CD14-positive monocyte (primary cell): ENCODE results near the gene CCNQ. TPM values are rescaled to one million over a fixed set of nuclear protein-coding genes. Genes with fewer than 3 reads are reported as not detected.

ENCODE experiments used
- DNase-seq, 3 donors: peaks; one replicate each; pipeline ENCODE4 v3.0.0-alpha.2; 2011 to 2022
- H2AFZ ChIP-seq: 2 replicates; pipeline ENCODE4 v1.6.0; 2012; ENCODE audit warnings: mild to moderate bottlenecking, low read depth, low read length, inconsistent platforms; ENCODE audit not compliant: insufficient read depth, poor library complexity, severe bottlenecking
- H3K27ac ChIP-seq, 2 donors: 1 replicate in 1 of 2; 2 replicates in 1 of 2; pipeline ENCODE4 v1.5.1; 2012 to 2013; ENCODE audit warnings: low read length in 2 of 2, control low read depth in 1 of 2, inconsistent platforms in 1 of 2, low read depth in 1 of 2, mild to moderate bottlenecking in 1 of 2
- H3K27me3 ChIP-seq, 2 donors: one replicate each; pipeline versions ENCODE4 v1.6.0 to v1.6.1; 2011 to 2013; ENCODE audit warnings: low read length in 2 of 2; ENCODE audit not compliant: control insufficient read depth in 2 of 2, insufficient read depth in 2 of 2
- H3K36me3 ChIP-seq, 2 donors: replicated peaks in 1 of 2; 1 replicate in 1 of 2; 2 replicates in 1 of 2; pipeline versions ENCODE4 v1.5.1 to v1.6.1; 2012 to 2013; ENCODE audit warnings: low read length in 2 of 2, control low read depth in 1 of 2, inconsistent platforms in 1 of 2, mild to moderate bottlenecking in 1 of 2; ENCODE audit not compliant: insufficient read depth in 2 of 2, control insufficient read depth in 1 of 2
- H3K4me1 ChIP-seq, 2 donors: 1 replicate in 1 of 2; 2 replicates in 1 of 2; pipeline versions ENCODE4 v1.5.1 to v1.6.1; 2012 to 2013; ENCODE audit warnings: low read length in 2 of 2, control low read depth in 1 of 2, inconsistent platforms in 1 of 2, mild to moderate bottlenecking in 1 of 2, moderate library complexity in 1 of 2; ENCODE audit not compliant: insufficient read depth in 2 of 2, control insufficient read depth in 1 of 2
- H3K4me2 ChIP-seq: replicated peaks from 2 replicates; pipeline ENCODE3; 2012; ENCODE audit warnings: low read length, moderate library complexity, mild to moderate bottlenecking; ENCODE audit not compliant: poor library complexity, severe bottlenecking; ENCODE audit errors: extremely low read depth
- H3K4me3 ChIP-seq, 3 experiments: fragments of 200-600 bp in 1 of 3; sonication (generic) in 1 of 3; replicated peaks in 1 of 3; 1 replicate in 2 of 3; 2 replicates in 1 of 3; pipeline ENCODE4 v1.5.1; 2011 to 2013; ENCODE audit warnings: low read length in 3 of 3, mild to moderate bottlenecking in 3 of 3, control low read depth in 2 of 3, low read depth in 2 of 3, inconsistent platforms in 1 of 3, moderate library complexity in 1 of 3
- H3K79me2 ChIP-seq: 2 replicates; pipeline ENCODE4 v1.6.0; 2012; ENCODE audit warnings: mild to moderate bottlenecking, control low read depth, inconsistent platforms, low read length, moderate library complexity; ENCODE audit not compliant: insufficient read depth
- H3K9ac ChIP-seq: 2 replicates; pipeline ENCODE4 v1.6.0; 2017; ENCODE audit warnings: low read length, mild to moderate bottlenecking; ENCODE audit not compliant: insufficient read depth, poor library complexity, severe bottlenecking
- H3K9me3 ChIP-seq, 2 donors: replicated peaks in 1 of 2; 1 replicate in 1 of 2; 2 replicates in 1 of 2; pipeline versions ENCODE4 v1.5.1 to v1.6.1; 2012 to 2013; ENCODE audit warnings: low read length in 2 of 2, control low read depth in 1 of 2; ENCODE audit not compliant: control insufficient read depth in 1 of 2, insufficient read depth in 1 of 2
- H4K20me1 ChIP-seq: 2 replicates; pipeline ENCODE4 v1.6.0; 2012; ENCODE audit warnings: mild to moderate bottlenecking, low read length, control low read depth, moderate library complexity; ENCODE audit not compliant: insufficient read depth
- H3K27ac Mint-ChIP-seq, 7 donors: one replicate each; pipeline ENCODE4 v1.8.0; 2020; ENCODE audit warnings: mild to moderate bottlenecking in 7 of 7, mixed read lengths in 7 of 7, moderate library complexity in 6 of 7, inconsistent platforms in 2 of 7
- H3K27me3 Mint-ChIP-seq, 3 donors: one replicate each; pipeline ENCODE4 v1.8.0; 2021 to 2022; ENCODE audit warnings: low read depth in 3 of 3, mild to moderate bottlenecking in 3 of 3, mixed read lengths in 3 of 3, moderate library complexity in 3 of 3, inconsistent platforms in 1 of 3
- H3K36me3 Mint-ChIP-seq, 2 donors: one replicate each; pipeline ENCODE4 v1.8.0; 2020; ENCODE audit warnings: mixed read lengths in 2 of 2, inconsistent platforms in 1 of 2, mild to moderate bottlenecking in 1 of 2
- H3K4me1 Mint-ChIP-seq: one replicate; pipeline ENCODE4 v1.8.0; 2020; ENCODE audit warnings: mild to moderate bottlenecking, mixed read lengths
- H3K4me3 Mint-ChIP-seq, 2 donors: one replicate each; pipeline ENCODE4 v1.8.0; 2020; ENCODE audit warnings: mild to moderate bottlenecking in 2 of 2, mixed read lengths in 2 of 2, moderate library complexity in 1 of 2
- H3K9me3 Mint-ChIP-seq, 7 donors: one replicate each; pipeline ENCODE4 v1.8.0; 2020 to 2022; ENCODE audit warnings: mixed read lengths in 7 of 7, mild to moderate bottlenecking in 6 of 7, moderate library complexity in 6 of 7, inconsistent platforms in 2 of 7
- WGBS: methylation state at CpG from one replicate; pipeline ENCODE4 v1.1.5; 2013; ENCODE audit warnings: missing lambda C conversion rate; ENCODE audit not compliant: insufficient coverage; 5-methylcytosine and 5-hydroxymethylcytosine counted together
- intact Hi-C, 2 donors: fragments of 100-400 bp; cut with micrococcal nuclease; formaldehyde crosslinking; loops; one replicate each; pipeline versions ENCODE4 v1.15.0 to v1.15.1; 2023
- polyA plus RNA-seq, 3 donors: library from polyadenylated mRNA; depleted of rRNA in 1 of 3; unstranded in 2 of 3; stranded (reverse) in 1 of 3; fragments of 300-500 nt in 2 of 3; fragments of >200 nt in 1 of 3; fragmentation: Illumina TruSeq in 2 of 3; gene quantifications; 1 replicate in 2 of 3; 2 replicates in 1 of 3; pipeline ENCODE4 v1.2.3, GENCODE V29; 2012 to 2021
- TF ChIP-seq, protein P1 (sequence below): fragments of 200-600 bp; IDR thresholded peaks from one replicate; pipeline ENCODE4 v1.8.0; 2022; ENCODE audit warnings: antibody characterized with exemption, mild to moderate bottlenecking

The CCNQ gene
- polyA plus RNA-seq, 3 donors, result 21.8 to 35.6 (median 29.3) TPM

DNA sequence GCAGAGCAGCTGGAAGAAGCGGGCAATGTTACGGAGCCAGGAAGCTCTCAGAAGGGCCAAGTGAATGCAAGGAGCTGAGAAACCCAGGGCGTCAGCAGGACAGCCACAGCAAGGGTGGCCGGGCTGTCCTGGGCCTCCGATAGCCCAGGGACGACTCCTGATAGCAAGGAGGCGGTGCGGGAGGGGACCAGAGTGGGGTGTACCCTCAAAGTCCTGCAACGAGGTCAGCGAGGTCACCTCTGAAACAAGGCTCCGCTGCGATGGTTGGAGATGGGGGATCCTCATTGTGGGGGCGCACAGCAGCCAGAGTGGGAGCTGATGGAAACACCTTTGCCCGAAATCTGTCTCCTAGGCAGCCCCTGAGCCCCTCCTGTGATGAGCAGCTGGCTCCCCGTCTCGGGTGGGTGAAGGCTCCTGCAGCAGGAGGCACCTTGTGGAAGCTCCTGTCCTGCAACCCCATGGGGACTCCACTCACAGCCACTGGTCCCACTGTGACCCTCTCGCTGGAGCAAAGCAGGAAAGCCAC is 4.3 kb upstream of the CCNQ start:
- H4K20me1 ChIP-seq, result no peaks in the 10 kb centered on the region
- no peak overlapping the region for H2AFZ ChIP-seq
- H3K4me2 ChIP-seq, result no peak overlapping the region
- no peak overlapping the region for H3K4me3 ChIP-seq
- H3K9me3 ChIP-seq, result no peaks in the 10 kb centered on the region
- H3K9ac ChIP-seq, result no peak overlapping the region
- H3K79me2 ChIP-seq, result peaks cover 4% of the 10 kb centered on the region
- Mint-ChIP-seq H3K36me3 (no peaks in the 10 kb centered on the region), H3K4me3 (no peak overlapping the region), H3K4me1 (peaks cover 26% of the 10 kb centered on the region), H3K9me3 (peaks cover 0 to 9% (median 4%) of the 10 kb centered on the region in 7 donors), H3K27ac (no peak overlapping the region), H3K27me3 (peaks cover 3 to 37% (median 5%) of the 10 kb centered on the region in 3 donors)
- TF ChIP-seq, protein P1, sequence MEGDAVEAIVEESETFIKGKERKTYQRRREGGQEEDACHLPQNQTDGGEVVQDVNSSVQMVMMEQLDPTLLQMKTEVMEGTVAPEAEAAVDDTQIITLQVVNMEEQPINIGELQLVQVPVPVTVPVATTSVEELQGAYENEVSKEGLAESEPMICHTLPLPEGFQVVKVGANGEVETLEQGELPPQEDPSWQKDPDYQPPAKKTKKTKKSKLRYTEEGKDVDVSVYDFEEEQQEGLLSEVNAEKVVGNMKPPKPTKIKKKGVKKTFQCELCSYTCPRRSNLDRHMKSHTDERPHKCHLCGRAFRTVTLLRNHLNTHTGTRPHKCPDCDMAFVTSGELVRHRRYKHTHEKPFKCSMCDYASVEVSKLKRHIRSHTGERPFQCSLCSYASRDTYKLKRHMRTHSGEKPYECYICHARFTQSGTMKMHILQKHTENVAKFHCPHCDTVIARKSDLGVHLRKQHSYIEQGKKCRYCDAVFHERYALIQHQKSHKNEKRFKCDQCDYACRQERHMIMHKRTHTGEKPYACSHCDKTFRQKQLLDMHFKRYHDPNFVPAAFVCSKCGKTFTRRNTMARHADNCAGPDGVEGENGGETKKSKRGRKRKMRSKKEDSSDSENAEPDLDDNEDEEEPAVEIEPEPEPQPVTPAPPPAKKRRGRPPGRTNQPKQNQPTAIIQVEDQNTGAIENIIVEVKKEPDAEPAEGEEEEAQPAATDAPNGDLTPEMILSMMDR, result no peak
- no peaks in the 10 kb centered on the region for H3K27me3 ChIP-seq
- 96% methylated on average over 14 of the region's 17 CpGs for WGBS
- peaks cover 15% of the 10 kb centered on the region in 2 donors for H3K4me1 ChIP-seq
- H3K27ac ChIP-seq, result no peak overlapping the region
- DNase-seq, result no peak
- H3K36me3 ChIP-seq, result no peaks in the 10 kb centered on the region
- intact Hi-C loops, result no loop called here

- H3K4me2 ChIP-seq, result no peak overlapping the region
- no peaks in the 10 kb centered on the region for H4K20me1 ChIP-seq
- Mint-ChIP-seq H3K36me3 (no peaks in the 10 kb centered on the region), H3K4me3 (no peak overlapping the region), H3K27me3 (peaks cover 3 to 37% (median 5%) of the 10 kb centered on the region in 3 donors), H3K4me1 (peaks cover 30% of the 10 kb centered on the region), H3K27ac (no peak overlapping the region), H3K9me3 (peaks cover 0 to 9% (median 4%) of the 10 kb centered on the region in 7 donors)
- H3K4me1 ChIP-seq, result peaks cover 20 to 21% of the 10 kb centered on the region in 2 donors
- no peak overlapping the region for H3K27ac ChIP-seq
- H3K4me3 ChIP-seq, result no peak overlapping the region
- TF ChIP-seq, protein P1, result no peak
- no peaks in the 10 kb centered on the region for H3K9me3 ChIP-seq
- no peaks in the 10 kb centered on the region for H3K27me3 ChIP-seq
- intact Hi-C loops, result no loop called here
- WGBS, result 67% methylated on average over 1 of the region's 3 CpGs
- H3K9ac ChIP-seq, result no peak overlapping the region
- DNase-seq, result no peak
- no peaks in the 10 kb centered on the region for H3K36me3 ChIP-seq
- H3K79me2 ChIP-seq, result peaks cover 10% of the 10 kb centered on the region
- H2AFZ ChIP-seq, result no peak overlapping the region
Measured at GRCh38 chrX:153602601-153603000, 3.7 kb upstream of the CCNQ start.
